HepG2 (cell line): ENCODE measurements around the gene HAUS1. TPM values are rescaled to one million over a fixed set of nuclear protein-coding genes. Genes with fewer than 3 reads are reported as not detected.

Experiments used
- ARNT2 ChIP-seq: sonication (generic); formaldehyde crosslinking; IDR thresholded peaks from 2 replicates; pipeline ENCODE4 v1.8.0; 2022; ENCODE audit warnings: mild to moderate bottlenecking, low read depth, missing genetic modification reagents, moderate library complexity
- CBX2 ChIP-seq, 2 experiments: fragments of 200-600 bp in 1 of 2; sonication (generic); formaldehyde crosslinking in 1 of 2; IDR thresholded peaks; 2 replicates each; pipeline versions ENCODE4 v1.7.0 to v1.8.1; 2018 to 2022; ENCODE audit warnings: low read depth in 2 of 2, low read length in 1 of 2, mild to moderate bottlenecking in 1 of 2, missing genetic modification reagents in 1 of 2
- CCDC6 ChIP-seq: sonication (generic); formaldehyde crosslinking; IDR thresholded peaks from 2 replicates; pipeline ENCODE4 v1.8.1; 2022; ENCODE audit warnings: mild to moderate bottlenecking, missing genetic modification reagents, moderate library complexity
- CENPT ChIP-seq: sonication (generic); formaldehyde crosslinking; IDR thresholded peaks from 2 replicates; pipeline ENCODE4 v1.8.0; 2022; ENCODE audit warnings: low read depth, mild to moderate bottlenecking, moderate library complexity, missing genetic modification reagents
- FLYWCH1 ChIP-seq: sonication (generic); formaldehyde crosslinking; IDR thresholded peaks from 2 replicates; pipeline ENCODE4 v1.8.1; 2023; ENCODE audit warnings: mild to moderate bottlenecking, missing genetic modification reagents
- FOXP1 ChIP-seq, 2 experiments: fragments of 450-650 bp in 1 of 2; IDR thresholded peaks; 2 replicates each; pipeline ENCODE4 v1.6.1; 2017 to 2018; ENCODE audit warnings: antibody characterized with exemption in 1 of 2
- GLI4 ChIP-seq: sonication (generic); formaldehyde crosslinking; IDR thresholded peaks from 2 replicates; pipeline ENCODE4 v1.5.1; 2020; ENCODE audit warnings: missing genetic modification reagents, mild to moderate bottlenecking, moderate library complexity, borderline replicate concordance
- HHEX ChIP-seq: IDR thresholded peaks from 2 replicates; pipeline ENCODE4 v1.6.1; 2016; ENCODE audit warnings: control low read depth
- KLF6 ChIP-seq: IDR thresholded peaks from 2 replicates; pipeline ENCODE4 v1.8.0; 2016; ENCODE audit warnings: missing biosample characterization, missing genetic modification reagents
- KMT2B ChIP-seq: IDR thresholded peaks from 2 replicates; pipeline ENCODE4 v1.6.1; 2016; ENCODE audit warnings: missing genetic modification reagents, missing compliant biosample characterization
- MBD4 ChIP-seq: IDR thresholded peaks from 2 replicates; pipeline ENCODE4 v1.6.1; 2012; ENCODE audit warnings: low read length, inconsistent platforms, borderline replicate concordance
- NCOA2 ChIP-seq: sonication (generic); formaldehyde crosslinking; IDR thresholded peaks from 2 replicates; pipeline ENCODE4 v1.8.0; 2022; ENCODE audit warnings: inconsistent platforms
- REPIN1 ChIP-seq: sonication (generic); formaldehyde crosslinking; IDR thresholded peaks from 2 replicates; pipeline ENCODE4 v1.8.0; 2022; ENCODE audit warnings: missing genetic modification reagents, low read depth, mild to moderate bottlenecking, borderline replicate concordance
- SMAD1 ChIP-seq: sonication (generic); formaldehyde crosslinking; IDR thresholded peaks from 2 replicates; pipeline ENCODE4 v1.4.0; 2020; ENCODE audit warnings: missing genetic modification reagents, low read depth, mild to moderate bottlenecking, borderline replicate concordance
- SP2 ChIP-seq: sonication (generic); formaldehyde crosslinking; IDR thresholded peaks from 2 replicates; pipeline ENCODE4 v1.5.1; 2020; ENCODE audit warnings: mild to moderate bottlenecking, missing genetic modification reagents
- TP53 ChIP-seq: sonication (generic); formaldehyde crosslinking; conservative IDR thresholded peaks from 2 replicates; pipeline ENCODE4 v1.4.0; 2020; ENCODE audit warnings: missing genetic modification reagents
- ZNF275 ChIP-seq: sonication (generic); formaldehyde crosslinking; IDR thresholded peaks from 2 replicates; pipeline ENCODE4 v1.8.0; 2022; ENCODE audit warnings: missing genetic modification reagents, mild to moderate bottlenecking, inconsistent platforms, borderline replicate concordance
- ZNF296 ChIP-seq: sonication (generic); formaldehyde crosslinking; conservative IDR thresholded peaks from 2 replicates; pipeline ENCODE4 v1.5.0; 2020; ENCODE audit warnings: mild to moderate bottlenecking, missing genetic modification reagents
- ZNF333 ChIP-seq: sonication (generic); formaldehyde crosslinking; IDR thresholded peaks from 2 replicates; pipeline ENCODE4 v1.4.0; 2020; ENCODE audit warnings: mild to moderate bottlenecking, missing genetic modification reagents, borderline replicate concordance
- ZNF598 ChIP-seq: sonication (generic); formaldehyde crosslinking; IDR thresholded peaks from 2 replicates; pipeline ENCODE4 v1.5.1; 2020; ENCODE audit warnings: mild to moderate bottlenecking, missing genetic modification reagents, borderline replicate concordance
- ZNF709 ChIP-seq: sonication (generic); formaldehyde crosslinking; IDR thresholded peaks from 2 replicates; pipeline ENCODE4 v1.5.0; 2020; ENCODE audit warnings: mild to moderate bottlenecking, missing genetic modification reagents
- ZNF746 ChIP-seq: sonication (generic); formaldehyde crosslinking; IDR thresholded peaks from 2 replicates; pipeline ENCODE4 v1.8.0; 2022; ENCODE audit warnings: mild to moderate bottlenecking, missing genetic modification reagents
- ZNF777 ChIP-seq: sonication (generic); formaldehyde crosslinking; IDR thresholded peaks from 2 replicates; pipeline ENCODE4 v1.4.0; 2020; ENCODE audit warnings: missing genetic modification reagents
- polyA plus RNA-seq, 8 experiments: library from polyadenylated mRNA; depleted of rRNA in 3 of 8; stranded (reverse) in 7 of 8; unstranded in 1 of 8; fragments of >200 nt; fragmentation: Illumina TruSeq in 4 of 8; extraction: Trizol in 4 of 8; gene quantifications; 2 replicates each; pipeline versions ENCODE4 v1.2.1 to v1.2.3, GENCODE V29; 2011 to 2016; ENCODE audit warnings: low read depth in 4 of 8, missing spikeins in 1 of 8, mixed read lengths in 1 of 8; ENCODE audit not compliant: insufficient read depth in 1 of 8
- total RNA-seq, 5 experiments: library from RNA; depleted of rRNA; stranded (reverse); fragments of >200 nt; fragmentation: Illumina TruSeq; extraction: Trizol; gene quantifications; 2 replicates each; pipeline ENCODE4 v1.2.3, GENCODE V29; 2016; ENCODE audit warnings: low read depth in 1 of 5
- TF ChIP-seq, protein P1 (sequence below): IDR thresholded peaks from 2 replicates; pipeline ENCODE4 v1.6.1; 2012; ENCODE audit warnings: inconsistent platforms
- TF ChIP-seq, protein P2 (sequence below): sonication (generic); formaldehyde crosslinking; IDR thresholded peaks from 2 replicates; pipeline ENCODE4 v1.4.0; 2020; ENCODE audit warnings: missing genetic modification reagents, borderline replicate concordance

The HAUS1 gene
- total and polyA plus RNA-seq, 2 of the 13 experiments (the other 11 are each of a cell fraction or from before 2014, with no cell fraction given): 20.6 to 59.2 TPM

- TF ChIP-seq TP53 (no peak), NCOA2 (CRISPR knock-in tag) (no peak; the same call in 1 of the 2 replicates), KLF6 (no peak), GLI4 (CRISPR knock-in tag) (no peak; the same call in 1 of the 2 replicates), FLYWCH1 (CRISPR knock-in tag) (no peak), CBX2 (IDR thresholded peaks at IDR 0.05; ENCODE audit: low read depth, low read length) (no peak), CBX2 (CRISPR knock-in tag; IDR thresholded peaks at IDR 0.05; ENCODE audit: low read depth) (no peak), FOXP1 (IDR thresholded peaks at IDR 0.05) (no peak), FOXP1 (CRISPR knock-in tag; IDR thresholded peaks at IDR 0.05) (no peak), SMAD1 (CRISPR knock-in tag) (no peak), ZNF333 (CRISPR knock-in tag) (peak; percentile 87; the same call in 1 of the 2 replicates), REPIN1 (CRISPR knock-in tag) (no peak), ZNF275 (0 out of 2 replicates have a peak, but pooled peaks have one; percentile 76), HHEX (no peak), ZNF598 (CRISPR knock-in tag) (peak; percentile 81; the same call in 1 of the 2 replicates), ZNF746 (no peak), ZNF777 (CRISPR knock-in tag) (peak; percentile 67), ARNT2 (CRISPR knock-in tag) (no peak), SP2 (CRISPR knock-in tag) (no peak; the same call in 1 of the 2 replicates), KMT2B (CRISPR knock-in tag) (no peak; the same call in 1 of the 2 replicates), CCDC6 (CRISPR knock-in tag) (no peak), ZNF296 (no peak), CENPT (CRISPR knock-in tag) (no peak), ZNF709 (peak; percentile 89), MBD4 (no peak)
- TF ChIP-seq, protein P1, sequence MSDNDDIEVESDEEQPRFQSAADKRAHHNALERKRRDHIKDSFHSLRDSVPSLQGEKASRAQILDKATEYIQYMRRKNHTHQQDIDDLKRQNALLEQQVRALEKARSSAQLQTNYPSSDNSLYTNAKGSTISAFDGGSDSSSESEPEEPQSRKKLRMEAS: peak; percentile 81
- TF ChIP-seq, protein P2, sequence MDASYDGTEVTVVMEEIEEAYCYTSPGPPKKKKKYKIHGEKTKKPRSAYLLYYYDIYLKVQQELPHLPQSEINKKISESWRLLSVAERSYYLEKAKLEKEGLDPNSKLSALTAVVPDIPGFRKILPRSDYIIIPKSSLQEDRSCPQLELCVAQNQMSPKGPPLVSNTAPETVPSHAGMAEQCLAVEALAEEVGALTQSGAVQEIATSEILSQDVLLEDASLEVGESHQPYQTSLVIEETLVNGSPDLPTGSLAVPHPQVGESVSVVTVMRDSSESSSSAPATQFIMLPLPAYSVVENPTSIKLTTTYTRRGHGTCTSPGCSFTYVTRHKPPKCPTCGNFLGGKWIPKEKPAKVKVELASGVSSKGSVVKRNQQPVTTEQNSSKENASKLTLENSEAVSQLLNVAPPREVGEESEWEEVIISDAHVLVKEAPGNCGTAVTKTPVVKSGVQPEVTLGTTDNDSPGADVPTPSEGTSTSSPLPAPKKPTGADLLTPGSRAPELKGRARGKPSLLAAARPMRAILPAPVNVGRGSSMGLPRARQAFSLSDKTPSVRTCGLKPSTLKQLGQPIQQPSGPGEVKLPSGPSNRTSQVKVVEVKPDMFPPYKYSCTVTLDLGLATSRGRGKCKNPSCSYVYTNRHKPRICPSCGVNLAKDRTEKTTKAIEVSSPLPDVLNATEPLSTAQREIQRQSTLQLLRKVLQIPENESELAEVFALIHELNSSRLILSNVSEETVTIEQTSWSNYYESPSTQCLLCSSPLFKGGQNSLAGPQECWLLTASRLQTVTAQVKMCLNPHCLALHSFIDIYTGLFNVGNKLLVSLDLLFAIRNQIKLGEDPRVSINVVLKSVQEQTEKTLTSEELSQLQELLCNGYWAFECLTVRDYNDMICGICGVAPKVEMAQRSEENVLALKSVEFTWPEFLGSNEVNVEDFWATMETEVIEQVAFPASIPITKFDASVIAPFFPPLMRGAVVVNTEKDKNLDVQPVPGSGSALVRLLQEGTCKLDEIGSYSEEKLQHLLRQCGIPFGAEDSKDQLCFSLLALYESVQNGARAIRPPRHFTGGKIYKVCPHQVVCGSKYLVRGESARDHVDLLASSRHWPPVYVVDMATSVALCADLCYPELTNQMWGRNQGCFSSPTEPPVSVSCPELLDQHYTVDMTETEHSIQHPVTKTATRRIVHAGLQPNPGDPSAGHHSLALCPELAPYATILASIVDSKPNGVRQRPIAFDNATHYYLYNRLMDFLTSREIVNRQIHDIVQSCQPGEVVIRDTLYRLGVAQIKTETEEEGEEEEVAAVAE (CRISPR knock-in tag): no peak
Observed at GRCh38 chr18:46104128-46104911, at the start of gene HAUS1 (continued).
